ENCODE results near the gene NACC1. TPM values are rescaled to one million over a fixed set of nuclear protein-coding genes. Genes with fewer than 3 reads are reported as not detected.
A peak's percentile ranks its signal among the peaks of the same experiment; 100 is the strongest.

Gene NACC1
- total RNA-seq, 1 donor, result 95.0 TPM

DNA sequence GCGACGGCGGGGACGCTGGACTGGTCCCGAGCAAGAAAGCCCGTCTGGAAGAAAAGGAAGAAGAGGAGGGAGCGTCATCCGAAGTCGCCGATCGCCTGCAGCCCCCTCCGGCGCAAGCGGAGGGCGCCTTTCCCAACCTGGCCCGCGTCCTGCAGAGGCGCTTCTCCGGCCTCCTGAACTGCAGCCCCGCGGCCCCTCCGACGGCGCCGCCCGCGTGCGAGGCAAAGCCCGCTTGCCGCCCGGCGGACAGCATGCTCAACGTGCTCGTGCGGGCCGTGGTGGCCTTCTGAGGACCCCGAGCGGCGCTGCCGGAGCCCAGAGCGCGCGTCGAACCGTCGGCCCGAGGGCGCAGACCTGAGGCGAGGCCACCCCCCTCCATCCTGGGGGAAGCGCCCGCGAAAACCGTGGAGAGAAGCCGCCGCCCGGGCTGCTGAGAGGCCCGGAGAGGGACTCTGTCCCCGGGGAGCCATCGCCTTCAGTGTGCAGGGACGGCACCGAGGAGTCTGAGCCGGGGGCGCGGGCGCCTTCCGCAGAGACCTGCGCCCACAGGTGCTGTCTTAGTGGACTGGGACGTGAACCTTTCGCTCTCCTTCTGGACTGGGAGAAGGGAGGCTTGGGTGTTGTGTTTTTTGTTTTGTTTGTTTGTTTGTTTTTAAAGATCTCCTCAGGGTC is 35.6 kb downstream of the NACC1 start:
- DNase-seq (ENCODE audit: low read depth), result peak; percentile 34
- TF ChIP-seq CTCF (IDR thresholded peaks at IDR 0.05; ENCODE audit: insufficient read depth, low read depth, low read length), result peak; percentile 18
- peak overlapping the region; percentile 94 for H3K4me3 ChIP-seq (ENCODE audit: low read depth, low read length)

DNA sequence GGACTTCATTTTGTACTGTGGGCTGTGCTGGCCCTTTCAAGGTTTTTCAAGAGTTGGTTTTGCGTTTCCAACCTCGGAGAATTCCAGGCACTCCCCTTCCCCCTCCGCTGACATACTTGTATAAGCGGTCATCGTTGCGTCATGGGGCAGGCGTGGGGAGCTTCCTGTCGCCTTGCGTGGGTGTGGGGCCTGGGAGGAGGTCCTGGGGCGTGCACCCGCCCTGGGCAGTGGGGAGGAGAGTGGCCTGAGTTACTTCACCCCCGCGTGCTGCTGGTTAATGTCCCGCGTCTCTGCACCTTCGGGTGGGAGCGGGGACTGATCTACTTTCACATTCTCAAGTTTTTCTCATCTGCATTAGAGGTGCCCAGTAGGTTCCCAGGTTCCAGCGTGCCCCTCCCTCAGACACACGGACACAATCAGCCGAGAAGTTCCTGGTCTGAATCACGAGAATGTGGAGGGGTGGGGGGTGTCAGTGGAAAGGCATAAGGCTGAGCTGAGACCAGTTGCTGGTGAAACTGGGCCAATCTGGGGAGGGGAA is 36.2 kb downstream of the NACC1 start:
- DNase-seq (ENCODE audit: low read depth), result peak; percentile 96
- H3K4me3 ChIP-seq (ENCODE audit: low read depth, low read length), result peak overlapping the region; percentile 94
- no peak for TF ChIP-seq CTCF (IDR thresholded peaks at IDR 0.05; ENCODE audit: insufficient read depth, low read depth, low read length)

GRCh38 chr19:13154911-13155471 is 36.9 kb downstream of the NACC1 start:
- H3K4me3 ChIP-seq (ENCODE audit: low read depth, low read length), result peak overlapping the region; percentile 94
- DNase-seq (ENCODE audit: low read depth), result peak; percentile 67
- TF ChIP-seq CTCF (IDR thresholded peaks at IDR 0.05; ENCODE audit: insufficient read depth, low read depth, low read length), result peak; percentile 20

GRCh38 chr19:13155472-13156359 is 37.7 kb downstream of the NACC1 start:
- H3K4me3 ChIP-seq (ENCODE audit: low read depth, low read length), result peak overlapping the region; percentile 94
- no peak for TF ChIP-seq CTCF (IDR thresholded peaks at IDR 0.05; ENCODE audit: insufficient read depth, low read depth, low read length)
- peak; percentile 93 for DNase-seq (ENCODE audit: low read depth)

DNA sequence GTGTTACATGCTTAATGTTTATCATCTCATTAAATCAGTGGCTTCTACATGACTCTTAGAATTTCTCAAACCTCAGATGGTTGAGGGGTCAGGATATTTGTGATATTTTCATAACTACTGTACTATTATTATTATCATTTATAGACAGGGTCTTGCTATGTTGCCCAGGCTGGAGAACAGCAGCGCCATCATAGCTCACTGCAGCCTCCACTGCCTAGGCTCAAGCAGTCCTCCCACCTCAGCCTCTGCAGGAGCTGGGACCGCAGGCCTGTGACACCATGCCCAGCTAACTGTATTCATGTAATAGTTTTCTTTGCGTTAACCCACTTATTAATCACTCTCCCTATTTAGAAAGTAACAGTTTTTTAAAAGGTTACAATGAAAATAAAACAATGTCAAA is 41.6 kb downstream of the NACC1 start:
- no peak for DNase-seq (ENCODE audit: low read depth)
- TF ChIP-seq CTCF (IDR thresholded peaks at IDR 0.05; ENCODE audit: insufficient read depth, low read depth, low read length), result no peak
- no peak overlapping the region for H3K4me3 ChIP-seq (ENCODE audit: low read depth, low read length)

GRCh38 chr19:13160557-13160956 is 42.5 kb downstream of the NACC1 start:
- TF ChIP-seq CTCF (IDR thresholded peaks at IDR 0.05; ENCODE audit: insufficient read depth, low read depth, low read length), result no peak
- no peak for DNase-seq (ENCODE audit: low read depth)
- no peak overlapping the region for H3K4me3 ChIP-seq (ENCODE audit: low read depth, low read length)

Measured in fibroblast of villous mesenchyme (primary cell).